ENCODE data around the gene CCDC192.

The CCDC192 gene

DNA sequence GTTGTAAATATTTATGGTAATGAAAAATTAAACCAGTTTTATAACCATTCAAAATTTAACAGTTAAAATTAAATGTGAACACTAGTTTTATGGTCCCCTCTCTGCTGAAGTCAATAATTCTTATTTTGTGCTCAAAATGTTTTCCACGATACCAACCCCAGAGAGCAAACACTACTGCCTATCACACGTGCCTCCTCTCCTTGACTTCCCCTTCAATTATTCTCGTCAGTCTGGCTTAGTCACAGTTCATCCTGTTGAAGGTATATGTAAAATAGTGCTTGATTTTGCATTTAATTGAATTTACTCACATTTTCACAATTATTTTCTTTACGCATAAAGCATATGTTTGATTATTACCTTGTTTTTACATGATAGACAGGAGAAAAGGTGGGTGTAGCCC, 148.8 kb downstream of the CCDC192 start:
- DNase-seq, result no peak

- no peak for DNase-seq
These were observed 151.3 kb downstream of the CCDC192 start for GRCh38 chr5:127854520-127854919.

DNA sequence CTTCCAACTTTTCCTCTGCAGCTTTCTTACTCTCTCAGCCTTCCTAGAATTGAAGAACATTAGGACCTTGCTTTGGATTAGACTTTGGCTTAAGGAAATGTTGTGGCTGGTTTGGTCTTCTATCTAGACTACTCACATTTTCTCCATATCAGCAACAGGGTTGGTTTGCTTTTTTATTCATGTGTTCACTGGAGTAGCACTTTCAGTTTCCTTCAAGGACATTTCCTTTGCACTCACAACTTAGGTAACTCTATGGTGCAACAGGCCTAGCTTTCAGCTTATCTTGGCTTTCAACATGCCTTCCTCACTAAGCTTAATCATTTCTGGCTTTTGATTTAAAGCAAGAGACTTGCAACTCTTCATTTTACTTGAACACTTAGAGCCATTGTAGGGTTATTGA, 153.1 kb downstream of the CCDC192 start:
- no peak for DNase-seq

DNA sequence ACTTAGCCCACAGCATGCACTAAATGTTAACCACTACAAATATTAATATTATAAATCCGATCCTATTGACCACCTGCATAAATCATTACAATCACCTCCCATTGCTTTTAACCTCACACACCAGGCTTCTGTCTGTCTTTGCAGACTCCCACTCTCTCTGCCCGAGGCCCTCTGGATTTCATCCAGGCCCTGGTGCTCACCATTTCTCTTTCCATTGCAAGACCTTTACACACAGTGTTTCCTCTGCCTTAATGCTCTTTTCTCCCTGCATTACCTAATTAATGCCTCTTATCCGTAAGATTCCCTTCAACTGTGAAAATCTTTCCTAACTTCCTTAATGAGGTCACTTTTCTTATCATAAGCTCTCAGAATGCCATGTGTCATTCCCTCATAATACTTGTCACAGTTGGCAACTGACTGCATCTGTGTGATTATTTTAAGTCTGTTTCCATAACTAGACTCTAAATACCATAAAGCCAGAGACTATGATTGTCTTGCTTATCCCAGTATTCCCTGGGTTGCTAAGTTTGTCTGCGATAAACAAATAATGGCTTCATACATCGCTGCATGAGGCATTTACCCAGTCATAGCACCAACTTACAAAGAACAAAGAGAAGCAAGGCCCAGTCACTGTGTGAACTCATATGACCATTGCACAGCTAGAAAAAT, 155.1 kb downstream of the CCDC192 start:
- DNase-seq, result no peak

DNA sequence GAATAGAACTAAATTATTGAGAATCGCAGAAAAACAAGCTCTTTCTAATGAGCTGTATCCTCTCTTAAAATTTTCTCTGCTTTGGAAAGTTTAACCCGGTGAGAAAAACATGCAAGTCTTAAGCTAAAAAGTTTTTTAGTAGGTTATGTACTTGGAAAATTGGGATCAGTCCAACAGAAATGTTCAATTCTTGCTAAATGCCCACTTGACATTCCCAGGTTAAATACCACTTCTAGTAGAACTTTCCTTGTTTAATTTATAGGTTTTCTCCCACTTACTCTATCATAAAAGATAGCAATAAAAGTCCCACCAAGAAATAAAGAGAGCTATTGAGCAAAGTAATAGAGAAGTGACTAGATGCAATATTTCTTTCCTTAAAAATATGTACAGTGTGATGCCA, 157.1 kb downstream of the CCDC192 start:
- no peak for DNase-seq

- no peak for DNase-seq
These were observed 160.0 kb downstream of the CCDC192 start for GRCh38 chr5:127863161-127863560.

DNA sequence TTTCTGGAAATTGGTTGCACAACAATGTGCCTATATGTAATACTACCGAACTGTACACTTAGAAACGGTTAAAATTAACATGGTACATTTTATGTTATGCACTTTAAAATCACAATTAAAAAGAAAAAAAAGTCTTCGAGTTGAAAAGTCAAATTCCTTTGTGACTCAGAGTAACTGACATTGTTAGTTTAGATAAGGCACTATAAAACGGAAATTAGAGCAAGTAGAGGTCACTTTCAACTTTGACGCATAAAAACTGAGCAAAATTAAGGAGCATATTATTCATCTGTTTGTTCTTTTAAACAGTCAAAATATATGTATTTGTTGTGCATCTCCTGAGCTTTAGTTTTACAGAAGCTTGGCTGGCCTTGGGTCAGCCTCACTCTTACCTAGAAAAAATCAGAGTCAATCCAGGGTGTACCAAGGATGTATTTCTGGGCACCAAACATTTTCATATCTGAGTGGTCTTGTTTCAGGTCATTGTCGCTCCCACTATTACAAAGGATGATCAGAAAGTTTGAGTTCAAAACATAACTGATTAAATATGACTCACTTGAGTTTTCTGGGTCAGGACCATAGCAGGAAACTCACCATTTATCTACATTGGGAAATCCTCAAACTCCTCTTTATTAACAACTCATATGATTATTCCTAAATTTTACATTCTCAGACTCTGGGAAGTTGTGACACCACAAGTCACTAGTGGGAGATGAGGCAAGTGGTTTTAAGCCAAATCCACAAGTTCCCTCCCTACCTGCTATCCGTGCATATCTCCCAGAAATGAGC, 160.6 kb downstream of the CCDC192 start:
- no peak for DNase-seq

GRCh38 chr5:127864511-127864910, 161.3 kb downstream of the CCDC192 start:
- DNase-seq, result no peak

GRCh38 chr5:127865273-127865672, 162.1 kb downstream of the CCDC192 start:
- DNase-seq, result no peak

GRCh38 chr5:127867022-127867783, 164.0 kb downstream of the CCDC192 start:
- no peak for DNase-seq

DNA sequence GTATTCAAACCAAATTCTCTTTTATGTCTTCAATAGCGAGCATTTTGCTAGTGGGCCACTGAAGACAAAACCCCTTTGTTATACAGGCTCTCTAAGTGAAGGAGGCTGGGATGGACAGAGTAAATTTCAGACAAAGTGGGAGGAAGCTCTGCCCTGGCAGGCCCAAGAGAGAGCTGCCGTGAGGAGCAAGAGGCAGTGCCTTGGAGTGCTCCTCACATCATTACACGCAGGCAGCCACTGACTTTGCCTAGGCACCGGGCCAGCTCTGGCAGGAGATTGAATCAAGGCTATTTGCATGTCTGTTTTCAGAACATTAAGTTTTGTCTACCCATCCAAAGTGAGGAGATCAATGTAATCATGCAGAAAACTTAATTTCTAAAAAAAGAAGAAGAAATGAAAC, 167.7 kb downstream of the CCDC192 start:
- DNase-seq, result no peak

DNA sequence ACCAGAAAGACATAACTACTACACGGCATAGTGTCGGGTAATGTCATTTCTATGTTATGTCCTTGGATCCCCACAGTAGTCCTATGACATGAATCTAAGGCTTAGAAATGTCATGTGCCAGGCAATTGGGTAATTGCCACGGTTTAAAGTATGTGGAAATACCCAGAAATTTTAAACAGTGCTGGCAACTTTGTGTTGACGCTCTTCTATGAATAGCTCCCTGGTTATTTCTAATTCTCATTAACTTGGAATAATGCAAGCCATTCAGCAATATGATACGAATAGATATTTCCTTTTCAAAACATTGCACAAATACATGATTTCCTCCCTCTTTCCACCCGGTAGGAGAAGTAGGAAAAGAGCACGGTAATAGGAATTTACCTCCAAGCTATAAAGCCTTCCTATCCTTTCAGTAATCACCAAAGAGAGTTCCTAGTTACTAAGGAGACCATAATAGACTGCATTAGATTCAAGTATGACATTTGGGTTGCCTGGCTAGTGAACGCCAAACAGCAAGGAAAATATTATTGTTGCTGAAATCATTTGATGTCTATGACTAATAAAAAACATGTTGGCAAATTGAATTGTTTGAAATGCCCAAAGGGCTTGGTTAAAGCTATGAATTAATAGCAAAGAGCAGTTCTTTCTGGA, 168.4 kb downstream of the CCDC192 start:
- no peak for DNase-seq

GRCh38 chr5:127872494-127872893, 169.3 kb downstream of the CCDC192 start:
- DNase-seq, result no peak

- DNase-seq, result peak; percentile 80
These were observed 172.2 kb downstream of the CCDC192 start for GRCh38 chr5:127875235-127876021.

- no peak for DNase-seq
These were observed 173.2 kb downstream of the CCDC192 start for GRCh38 chr5:127876384-127876783.

DNA sequence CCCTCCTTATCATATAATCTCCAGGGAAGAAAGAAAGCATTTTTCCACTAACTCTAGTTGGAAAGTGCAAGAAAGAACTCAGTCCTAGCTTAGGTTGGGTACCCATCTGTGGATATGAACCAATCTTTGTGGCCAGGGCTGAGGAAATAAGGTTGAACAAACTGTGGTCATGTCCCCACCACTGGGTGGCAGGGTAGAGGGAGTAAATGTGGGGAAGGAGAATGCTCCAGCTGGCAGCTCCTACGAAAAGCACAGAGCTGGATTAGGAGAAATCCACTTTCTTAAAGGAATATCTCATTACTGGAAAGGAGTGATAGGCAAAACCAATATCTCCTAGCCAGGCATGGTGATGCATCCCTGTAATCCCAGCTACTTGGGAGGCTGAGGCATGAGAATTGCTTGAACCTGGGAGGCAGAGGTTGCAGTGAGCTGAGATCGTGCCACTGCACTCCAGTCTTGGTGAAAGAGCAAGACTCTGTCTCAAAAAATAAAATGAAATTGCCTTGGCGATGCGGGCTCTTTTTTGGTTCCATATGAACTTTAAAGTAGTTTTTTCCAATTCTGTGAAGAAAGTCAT, 175.1 kb downstream of the CCDC192 start:
- peak; percentile 65 for DNase-seq

GRCh38 chr5:127884416-127884815, 181.2 kb downstream of the CCDC192 start:
- no peak for DNase-seq

DNA sequence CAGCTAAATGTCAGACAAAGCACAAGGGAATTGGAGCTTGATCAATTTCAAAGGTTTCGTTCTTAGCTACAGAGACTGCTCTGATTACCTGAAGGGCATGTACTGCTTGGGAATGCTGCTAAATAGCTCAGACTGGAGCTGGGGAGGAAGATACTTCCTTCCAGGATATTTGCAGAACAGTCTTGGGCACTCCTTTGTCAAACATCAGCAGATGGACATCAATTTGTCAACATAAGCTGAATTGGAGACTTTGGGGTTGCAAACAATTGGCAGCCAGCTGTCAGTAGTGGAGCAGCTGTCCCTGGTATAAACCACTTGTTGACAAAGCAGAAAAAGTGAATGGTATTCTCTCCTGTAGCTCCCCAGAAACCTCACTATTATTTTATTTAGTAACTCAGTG, 182.0 kb downstream of the CCDC192 start:
- DNase-seq, result peak; percentile 45

DNA sequence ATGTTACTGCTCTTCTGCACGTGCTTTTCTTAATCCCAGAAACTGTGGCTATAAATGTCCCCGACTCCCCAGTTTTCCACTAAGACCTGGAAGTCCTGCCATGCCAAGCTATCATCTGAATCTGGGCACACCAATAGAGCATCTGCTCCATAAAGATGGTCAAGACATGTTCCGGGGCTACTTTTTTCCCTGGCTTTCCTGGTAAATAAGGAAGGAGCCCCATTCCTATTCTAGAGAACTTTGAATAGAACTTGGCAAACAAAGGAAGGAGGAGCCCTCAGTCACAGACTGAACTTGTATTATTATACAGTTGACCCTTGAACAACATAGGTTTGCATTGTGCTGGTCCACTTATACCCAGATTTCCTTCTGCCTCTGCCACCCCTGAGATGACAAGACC, 182.9 kb downstream of the CCDC192 start:
- DNase-seq, result no peak

DNA sequence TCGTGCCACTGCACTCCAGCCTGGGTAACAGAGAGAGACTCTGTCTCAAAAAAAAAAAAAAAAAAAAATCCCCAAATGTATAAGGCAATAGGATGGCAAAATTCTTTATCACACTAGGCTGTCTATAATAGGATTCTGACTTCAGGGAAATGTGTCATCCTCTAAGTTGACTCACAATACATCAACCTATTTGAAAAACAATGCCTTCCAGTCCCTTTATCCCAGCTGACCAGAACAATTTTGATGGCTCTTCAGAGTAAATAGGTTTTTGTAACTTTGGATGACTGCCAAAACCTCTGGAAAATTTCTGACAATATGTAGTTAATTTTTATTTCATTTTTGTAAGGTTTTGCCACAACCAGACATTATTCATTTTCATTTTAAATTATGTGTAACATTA, 184.1 kb downstream of the CCDC192 start:
- DNase-seq, result peak; percentile 8

GRCh38 chr5:127891942-127892341, 188.8 kb downstream of the CCDC192 start:
- DNase-seq, result no peak

All from COR-L47 (cell line).